Bronchial epithelial cell (primary cell): ENCODE measurements around the gene ABT1. TPM values are rescaled to one million over a fixed set of nuclear protein-coding genes. Genes with fewer than 3 reads are reported as not detected.
"Not testable (repeated sequence)": the region's sequence is repeated elsewhere in the genome, so short reads cannot be mapped to it uniquely, and the experiment has no call there.

Experiments used
- DNase-seq: peaks from one replicate; pipeline ENCODE4 v3.0.0-alpha.2; 2010; ENCODE audit warnings: low read depth
- FAIRE-seq: peaks from 2 replicates; lab custom pipeline; 2011; peaks lifted over from hg19 to GRCh38; lab: Jason Lieb, UNC
- H3K27me3 ChIP-seq: 2 replicates; pipeline ENCODE4 v1.5.1; 2011; ENCODE audit warnings: low read length; ENCODE audit not compliant: control insufficient read depth, insufficient read depth
- H3K36me3 ChIP-seq: 2 replicates; pipeline ENCODE4 v1.5.1; 2011; ENCODE audit warnings: low read length; ENCODE audit not compliant: control insufficient read depth, insufficient read depth
- H3K4me3 ChIP-seq: 2 replicates; pipeline ENCODE4 v1.5.1; 2011; ENCODE audit warnings: mild to moderate bottlenecking, low read depth, low read length, control low read depth
- total RNA-seq: library from RNA; depleted of rRNA; stranded (reverse); fragments of >200 nt; gene quantifications from 2 replicates; pipeline ENCODE4 v1.2.1, GENCODE V29; 2014
- TF ChIP-seq, protein P1 (sequence below): IDR thresholded peaks from 2 replicates; pipeline ENCODE4 v1.5.1; 2011; ENCODE audit warnings: mild to moderate bottlenecking, moderate library complexity, low read length, control low read depth, inconsistent platforms; ENCODE audit not compliant: insufficient read depth, severe bottlenecking

ABT1 gene
- total RNA-seq: 16.1 and 16.8 TPM in 2 replicates

DNA sequence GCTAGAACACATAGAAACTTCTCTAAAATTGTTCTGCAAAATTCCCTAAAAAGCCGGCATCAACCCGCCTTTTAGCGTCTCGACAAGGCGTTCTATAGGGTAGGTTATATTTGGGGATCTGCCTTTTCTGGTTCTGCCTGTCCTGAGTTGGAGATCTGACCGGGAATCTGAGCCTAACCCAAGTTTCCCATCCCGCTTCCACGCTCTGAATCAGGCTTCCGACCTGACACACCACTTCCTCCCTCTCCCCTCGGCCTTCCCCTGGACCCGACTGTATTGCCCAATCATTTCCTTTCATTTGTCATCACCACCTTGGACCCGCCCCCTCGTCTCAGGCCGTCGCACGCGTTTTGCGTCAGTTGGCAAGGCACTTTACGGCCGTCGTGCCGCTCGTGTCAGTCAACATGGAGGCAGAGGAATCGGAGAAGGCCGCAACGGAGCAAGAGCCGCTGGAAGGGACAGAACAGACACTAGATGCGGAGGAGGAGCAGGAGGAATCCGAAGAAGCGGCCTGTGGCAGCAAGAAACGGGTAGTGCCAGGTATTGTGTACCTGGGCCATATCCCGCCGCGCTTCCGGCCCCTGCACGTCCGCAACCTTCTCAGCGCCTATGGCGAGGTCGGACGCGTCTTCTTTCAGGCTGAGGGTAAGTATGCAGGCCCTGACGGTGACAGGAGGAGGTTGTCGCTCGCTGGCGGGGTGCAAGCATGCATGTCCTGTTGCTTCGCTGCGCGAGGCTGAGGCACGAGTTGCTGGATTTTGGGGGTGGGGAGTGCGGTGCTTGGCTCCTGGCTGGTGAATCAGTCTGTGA lies at the start of gene ABT1:
Gene ABT1, plus strand, starts transcription at position 375 of the 810 bp plus-strand sequence. Its CDS starts 30 bp downstream, at position 405.
- FAIRE-seq (no peak), DNase-seq (peak; percentile 95)
- Histone ChIP-seq H3K4me3 (peak within 1 kb of the TSS; percentile 98), H3K27me3 (no peaks in the 10 kb centered on the region), H3K36me3 (peaks cover 5% of the 10 kb centered on the region)
- TF ChIP-seq, protein P1, sequence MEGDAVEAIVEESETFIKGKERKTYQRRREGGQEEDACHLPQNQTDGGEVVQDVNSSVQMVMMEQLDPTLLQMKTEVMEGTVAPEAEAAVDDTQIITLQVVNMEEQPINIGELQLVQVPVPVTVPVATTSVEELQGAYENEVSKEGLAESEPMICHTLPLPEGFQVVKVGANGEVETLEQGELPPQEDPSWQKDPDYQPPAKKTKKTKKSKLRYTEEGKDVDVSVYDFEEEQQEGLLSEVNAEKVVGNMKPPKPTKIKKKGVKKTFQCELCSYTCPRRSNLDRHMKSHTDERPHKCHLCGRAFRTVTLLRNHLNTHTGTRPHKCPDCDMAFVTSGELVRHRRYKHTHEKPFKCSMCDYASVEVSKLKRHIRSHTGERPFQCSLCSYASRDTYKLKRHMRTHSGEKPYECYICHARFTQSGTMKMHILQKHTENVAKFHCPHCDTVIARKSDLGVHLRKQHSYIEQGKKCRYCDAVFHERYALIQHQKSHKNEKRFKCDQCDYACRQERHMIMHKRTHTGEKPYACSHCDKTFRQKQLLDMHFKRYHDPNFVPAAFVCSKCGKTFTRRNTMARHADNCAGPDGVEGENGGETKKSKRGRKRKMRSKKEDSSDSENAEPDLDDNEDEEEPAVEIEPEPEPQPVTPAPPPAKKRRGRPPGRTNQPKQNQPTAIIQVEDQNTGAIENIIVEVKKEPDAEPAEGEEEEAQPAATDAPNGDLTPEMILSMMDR: no peak

DNA sequence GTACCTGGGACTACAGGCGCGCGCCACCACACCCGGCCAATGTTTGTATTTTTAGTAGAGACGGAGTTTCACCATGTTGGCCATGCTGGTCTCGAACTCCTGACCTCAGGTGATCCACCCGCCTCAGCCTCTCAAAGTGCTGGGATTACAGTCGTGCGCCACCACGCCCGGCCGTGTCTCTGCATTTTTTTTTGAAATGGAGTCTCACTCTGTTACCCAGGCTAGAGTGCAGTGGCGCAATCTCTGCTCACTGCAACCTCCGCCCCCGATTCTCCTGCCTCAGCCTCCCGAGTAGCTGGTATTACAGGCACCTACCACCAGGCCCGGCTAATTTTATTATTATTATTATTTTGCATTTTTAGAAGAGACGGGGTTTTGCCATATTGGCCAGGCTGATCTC lies 49.4 kb upstream of the ABT1 start:
- not testable (repeated sequence) for H3K4me3 ChIP-seq, H3K27me3 ChIP-seq, FAIRE-seq, DNase-seq, H3K36me3 ChIP-seq

DNA sequence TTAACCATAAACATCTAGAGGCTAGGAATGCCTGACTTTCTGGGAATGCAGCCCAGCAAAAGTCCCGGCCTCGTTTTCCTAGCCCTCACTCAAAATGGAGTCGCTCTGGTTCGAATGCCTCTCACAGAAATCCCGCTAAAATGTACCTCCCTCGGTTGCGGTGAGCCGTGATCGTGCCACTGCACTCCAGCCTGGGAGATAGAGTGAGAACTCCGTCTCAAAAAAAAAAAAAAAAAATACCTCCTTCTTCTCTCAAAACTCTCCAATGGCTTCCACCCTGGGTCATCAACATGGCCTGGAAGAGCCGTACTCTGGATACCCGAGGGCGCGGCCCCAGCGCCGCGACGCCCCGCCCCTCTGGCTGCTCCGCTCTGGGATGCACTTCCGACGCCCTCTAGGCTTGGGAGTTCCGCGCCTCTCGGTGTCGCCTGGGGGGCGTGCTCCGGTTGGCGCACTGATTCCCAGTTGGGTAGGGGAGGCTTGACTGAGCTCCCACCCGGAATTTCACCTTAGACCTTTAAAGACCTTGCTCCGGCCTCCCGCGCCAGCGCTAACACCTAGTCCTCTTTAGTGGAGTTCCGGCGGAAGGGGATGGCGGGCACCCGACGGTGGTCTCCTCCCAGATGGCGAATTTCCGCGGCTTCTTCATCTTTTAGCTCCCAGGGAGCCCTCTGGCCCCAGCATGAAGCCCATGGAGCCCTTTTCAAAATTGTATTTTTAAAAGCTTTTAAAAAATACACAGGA lies 46.3 kb upstream of the ABT1 start:
- FAIRE-seq: no peak
- peak; percentile 12 for DNase-seq

DNA sequence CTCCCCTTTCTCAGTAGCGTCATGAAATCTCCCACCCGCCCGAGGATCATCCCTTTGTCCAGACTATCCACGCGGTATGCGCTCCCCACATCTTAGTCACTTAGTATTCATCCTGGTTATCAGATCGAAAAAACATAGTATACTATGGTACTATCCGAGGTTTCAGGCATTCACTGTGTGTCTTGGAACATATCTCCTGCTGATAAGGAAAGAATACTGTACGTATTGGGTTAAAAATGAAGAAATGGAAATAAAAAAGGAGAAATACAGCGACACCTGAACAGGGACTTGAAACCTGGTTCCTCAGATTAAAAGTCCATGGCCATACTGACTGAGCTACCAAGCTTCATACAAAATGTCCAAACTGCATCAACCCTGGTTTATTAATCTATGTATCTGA lies 44.5 kb upstream of the ABT1 start:
- no peaks in the 10 kb centered on the region for H3K27me3 ChIP-seq
- H3K36me3 ChIP-seq: no peaks in the 10 kb centered on the region
- TF ChIP-seq, protein P1: no peak
- FAIRE-seq (no peak), DNase-seq (no peak)
- H3K4me3 ChIP-seq: no peak overlapping the region

More for the DNA sequence above, 46.3 kb upstream of the ABT1 start:
- no peaks in the 10 kb centered on the region for H3K36me3 ChIP-seq
- no peaks in the 10 kb centered on the region for H3K27me3 ChIP-seq
- TF ChIP-seq, protein P1: no peak
- H3K4me3 ChIP-seq: peak overlapping the region; percentile 46

DNA sequence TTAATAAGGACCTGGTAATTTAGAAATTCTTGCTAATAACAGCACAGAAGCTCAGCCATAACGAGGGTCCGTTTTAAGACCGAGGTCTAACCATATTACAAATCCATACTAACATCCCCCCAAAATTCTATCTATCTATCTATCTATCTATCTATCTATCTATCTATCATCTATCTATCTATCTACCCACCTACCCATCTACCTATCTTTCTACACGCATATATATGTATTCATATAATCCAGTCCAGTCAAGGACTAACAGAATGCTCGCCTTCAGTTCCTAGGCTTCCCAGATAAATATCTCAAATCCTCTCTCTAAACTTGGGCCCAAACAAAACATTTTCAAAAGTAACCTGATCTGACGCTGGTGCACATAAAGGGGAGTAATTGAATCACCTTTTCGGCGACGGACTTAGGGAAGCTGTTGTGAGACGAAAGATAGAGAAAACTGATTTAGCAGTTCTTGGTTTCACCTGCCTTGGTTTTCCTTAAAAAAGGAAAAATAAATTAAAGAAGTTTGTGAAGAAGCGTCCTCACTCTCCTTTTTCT lies 44.0 kb upstream of the ABT1 start:
- TF ChIP-seq, protein P1: no peak
- FAIRE-seq: no peak
- Histone ChIP-seq H3K36me3 (no peaks in the 10 kb centered on the region), H3K4me3 (peak overlapping the region; percentile 42), H3K27me3 (no peaks in the 10 kb centered on the region)
- DNase-seq: no peak

DNA sequence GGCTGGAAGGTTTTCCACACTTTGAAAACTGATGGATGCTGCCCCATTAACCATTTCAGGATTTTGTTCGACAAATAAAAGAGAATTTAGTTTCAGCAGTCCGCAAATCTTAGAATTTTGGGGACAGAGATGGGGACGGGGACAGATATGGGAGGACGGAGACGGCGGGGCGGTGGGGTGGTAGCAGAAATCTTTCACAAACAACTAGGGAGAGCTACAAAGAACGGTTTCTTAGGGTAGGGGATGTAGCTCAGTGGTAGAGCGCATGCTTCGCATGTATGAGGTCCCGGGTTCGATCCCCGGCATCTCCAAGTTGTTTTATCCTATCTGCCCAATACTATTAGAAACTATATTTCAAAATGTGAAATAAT lies 43.5 kb upstream of the ABT1 start:
- no peaks in the 10 kb centered on the region for H3K36me3 ChIP-seq
- TF ChIP-seq, protein P1: no peak
- DNase-seq (no peak), FAIRE-seq (no peak)
- H3K27me3 ChIP-seq: no peaks in the 10 kb centered on the region
- H3K4me3 ChIP-seq: peak overlapping the region; percentile 42
